ENCODE measurements around the gene CYGB. TPM values are rescaled to one million over a fixed set of nuclear protein-coding genes. Genes with fewer than 3 reads are reported as not detected.

Gene CYGB
- total RNA-seq, 4 donors from 2014 or later = 2.8 to 18.2 (median 10.4) TPM

DNA sequence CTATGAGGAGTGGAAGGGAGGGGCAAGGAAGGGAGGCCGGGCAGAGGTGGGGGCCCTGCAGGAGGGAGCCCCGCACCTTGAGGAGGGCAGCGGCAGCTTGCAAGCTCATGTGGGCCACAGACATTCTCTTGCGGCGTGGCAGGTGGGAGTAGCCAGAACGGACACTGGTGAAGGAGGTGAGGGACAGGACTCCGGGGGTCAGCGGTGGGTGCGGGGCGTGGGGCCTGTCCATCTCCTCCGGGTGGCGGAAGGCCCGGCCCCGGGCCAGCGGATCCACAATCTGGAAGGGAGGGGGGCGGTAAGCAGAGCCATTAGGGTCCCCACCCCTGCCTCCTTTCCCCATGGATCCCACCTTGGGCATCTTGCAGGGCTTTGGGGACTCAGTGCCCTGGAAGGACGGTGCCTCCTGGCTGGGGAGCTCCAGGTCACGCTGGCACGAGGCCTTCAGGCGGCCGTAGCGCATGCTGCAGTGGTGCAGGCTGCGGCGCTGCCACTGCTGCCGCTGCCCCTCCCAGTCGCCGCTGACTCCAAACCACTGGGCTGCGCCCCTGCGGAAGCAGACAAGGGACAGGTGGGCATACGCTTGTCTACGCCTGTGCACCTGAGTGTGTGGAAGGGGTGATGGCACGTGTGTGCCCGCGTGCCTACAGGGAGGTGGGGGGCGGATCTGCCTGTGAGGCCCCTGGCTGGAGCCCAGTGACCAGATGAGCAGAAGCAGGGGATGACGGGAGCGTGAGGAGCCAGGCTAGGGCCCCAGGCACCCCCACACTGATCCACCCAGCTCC lies 58.6 kb downstream of the CYGB start:
- DNase-seq (ENCODE audit: low spot score in 2 of 2) = peak in 1 of 2 donors; percentile 57
- H3K4me1 ChIP-seq = no peaks in the 10 kb centered on the region
- TF ChIP-seq CTCF (IDR thresholded peaks at IDR 0.05) (no peak), POLR2A (IDR thresholded peaks at IDR 0.05) (no peak), EP300 (IDR thresholded peaks at IDR 0.05) (no peak), POLR2AphosphoS5 (IDR thresholded peaks at IDR 0.05) (no peak)
- H3K4me3 ChIP-seq = no peak overlapping the region
- no peak overlapping the region for H3K27ac ChIP-seq
- H3K27me3 ChIP-seq = no peaks in the 10 kb centered on the region
- H3K36me3 ChIP-seq = peaks cover 46% of the 10 kb centered on the region
- WGBS = 91% methylated on average over 35 of the region's 37 CpGs
- H3K9me3 ChIP-seq = no peaks in the 10 kb centered on the region

DNA sequence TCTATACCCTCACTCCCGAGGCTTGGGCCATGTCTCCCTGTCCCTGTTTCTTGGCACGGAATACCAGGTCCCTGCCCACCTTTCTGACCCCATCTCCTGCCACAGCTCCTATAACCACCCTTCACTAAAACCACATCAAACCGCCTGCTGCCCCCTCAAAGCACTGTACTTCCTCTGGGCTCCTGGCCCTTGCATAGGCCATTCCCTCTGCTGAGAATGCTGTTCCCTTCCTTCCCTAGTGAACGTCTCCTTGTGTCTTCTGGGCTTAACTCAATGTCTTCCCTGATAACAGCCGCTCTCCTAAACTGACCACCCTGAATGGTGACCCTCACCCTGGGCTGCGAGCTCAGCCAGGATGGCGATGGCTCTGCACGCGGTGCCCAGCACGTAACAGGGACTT lies 59.4 kb downstream of the CYGB start:
- TF ChIP-seq POLR2AphosphoS5 (IDR thresholded peaks at IDR 0.05) (no peak), POLR2A (IDR thresholded peaks at IDR 0.05) (no peak), CTCF (IDR thresholded peaks at IDR 0.05) (no peak), EP300 (IDR thresholded peaks at IDR 0.05) (no peak)
- no peak for DNase-seq (ENCODE audit: low spot score in 2 of 2)
- Histone ChIP-seq H3K4me1 (no peaks in the 10 kb centered on the region), H3K9me3 (no peaks in the 10 kb centered on the region), H3K4me3 (no peak overlapping the region), H3K36me3 (peaks cover 55% of the 10 kb centered on the region), H3K27me3 (no peaks in the 10 kb centered on the region), H3K27ac (no peak overlapping the region)
- 92% methylated on average over 10 of the region's 10 CpGs for WGBS

- Histone ChIP-seq H3K4me1 (no peaks in the 10 kb centered on the region), H3K4me3 (no peak overlapping the region), H3K9me3 (no peaks in the 10 kb centered on the region), H3K36me3 (peaks cover 60% of the 10 kb centered on the region), H3K27ac (no peak overlapping the region), H3K27me3 (no peaks in the 10 kb centered on the region)
- no peak for TF ChIP-seq POLR2AphosphoS5 (IDR thresholded peaks at IDR 0.05)
- TF ChIP-seq POLR2A (IDR thresholded peaks at IDR 0.05) = no peak
- no peak for TF ChIP-seq EP300 (IDR thresholded peaks at IDR 0.05)
- TF ChIP-seq CTCF (IDR thresholded peaks at IDR 0.05) = no peak
- 67% methylated on average over 2 of the region's 15 CpGs for WGBS
- no peak for DNase-seq (ENCODE audit: low spot score in 2 of 2)
Measured at GRCh38 chr17:76477576-76477975, 59.9 kb downstream of the CYGB start.

Other genes with a start within 250 kb of the CYGB start
- gene QRICH2, start 229.4 kb downstream of the CYGB start, total RNA-seq = 1 to 10 TPM; 2.3 to 3.1 (median 2.7) TPM
- 10 to 100 TPM; 47.3 to 83.9 (median 63.8) TPM for gene PRPSAP1, start 183.8 kb downstream of the CYGB start, total RNA-seq
- gene SPHK1, start 153.1 kb downstream of the CYGB start, total RNA-seq = 10 to 100 TPM; 10.5 to 17.9 (median 12.5) TPM
- 10 to 100 TPM; 31.3 to 42.0 (median 37.7) TPM for gene UBE2O, start 84.6 kb downstream of the CYGB start, total RNA-seq
- not detected for gene AANAT, start 70.1 kb downstream of the CYGB start, total RNA-seq
- 10 to 100 TPM; 45.9 to 82.6 (median 52.6) TPM for gene RHBDF2, start 36.3 kb downstream of the CYGB start, total RNA-seq
- gene PRCD, start 2.3 kb upstream of the CYGB start, total RNA-seq = 1 to 10 TPM in 3 of 4 donors, not detected in 1; 1.3 to 2.8 (median 2.2) TPM
- gene ST6GALNAC2, start 48.2 kb upstream of the CYGB start, total RNA-seq = 10 to 100 TPM; 71.1 to 94.3 (median 80.3) TPM
- gene ST6GALNAC1, start 106.0 kb upstream of the CYGB start, total RNA-seq = 1 to 10 TPM in 3 of 4 donors, under 1 TPM in 1; 0.38 to 3.7 (median 1.3) TPM
- gene MXRA7, start 173.3 kb upstream of the CYGB start, total RNA-seq = 10 to 100 TPM; 44.5 to 67.8 (median 56.9) TPM
- 10 to 100 TPM; 13.8 to 22.1 (median 17.7) TPM for gene JMJD6, start 188.9 kb upstream of the CYGB start, total RNA-seq
- gene METTL23, start 189.1 kb upstream of the CYGB start, total RNA-seq = 10 to 100 TPM; 20.6 to 29.9 (median 23.0) TPM
- 100 to 1,000 TPM; 170 to 253 (median 186) TPM for gene SRSF2, start 199.6 kb upstream of the CYGB start, total RNA-seq
- 10 to 100 TPM; 31.5 to 78.8 (median 37.2) TPM for gene MFSD11, start 200.4 kb upstream of the CYGB start, total RNA-seq